Endothelial cell of umbilical vein (primary cell): ENCODE results near the gene FOXO6. TPM values are rescaled to one million over a fixed set of nuclear protein-coding genes. Genes with fewer than 3 reads are reported as not detected.

Source experiments
- BruUV-seq: library from RNA; stranded (reverse); fragments of 400-500 nt; replicated peaks from 2 replicates; lab custom pipeline; 2021; lab: Mats Ljungman, UMichigan
- CTCF ChIA-PET: fragments of 300-600, 350-600 bp; sonication (Branson Sonifier 250); formaldehyde crosslinking; loops from one replicate; lab custom pipeline; 2021; ENCODE audit warnings: antibody characterized with exemption, inconsistent platforms; lab: Charles Lee
- POLR2A ChIA-PET: fragments of 300-600, 350-600 bp; sonication (Branson Sonifier 250); formaldehyde crosslinking; loops from one replicate; lab custom pipeline; 2021; ENCODE audit warnings: antibody characterized with exemption, inconsistent platforms; lab: Charles Lee
- DNase-seq: peaks from one replicate; pipeline ENCODE4 v3.0.0-alpha.2; 2011; ENCODE audit warnings: low read depth, low spot score
- FAIRE-seq: peaks from 2 replicates; lab custom pipeline; 2011; peaks lifted over from hg19 to GRCh38; lab: Jason Lieb, UNC
- H2AFZ ChIP-seq: 2 replicates; pipeline ENCODE4 v1.6.0; 2012; ENCODE audit warnings: low read depth, low read length, control low read depth, inconsistent platforms
- H3K27ac ChIP-seq: 2 replicates; pipeline ENCODE4 v1.5.1; 2011; ENCODE audit warnings: low read depth, mild to moderate bottlenecking, control low read depth, low read length, moderate library complexity; ENCODE audit not compliant: insufficient read depth
- H3K27me3 ChIP-seq, 2 experiments: 2 replicates each; pipeline versions ENCODE4 v1.6.0 to v1.6.1; 2011; ENCODE audit warnings: low read length in 2 of 2, mixed read lengths in 1 of 2; ENCODE audit not compliant: control insufficient read depth in 2 of 2, insufficient read depth in 2 of 2
- H3K36me3 ChIP-seq, 2 experiments: 2 replicates in 1 of 2; 3 replicates in 1 of 2; pipeline ENCODE4 v1.5.1; 2011; ENCODE audit warnings: low read length in 2 of 2, mild to moderate bottlenecking in 1 of 2, moderate library complexity in 1 of 2; ENCODE audit not compliant: control insufficient read depth in 2 of 2, insufficient read depth in 2 of 2; ENCODE audit errors: extremely low read depth in 1 of 2
- H3K4me1 ChIP-seq: 3 replicates; pipeline ENCODE4 v1.5.1; 2011; ENCODE audit warnings: mild to moderate bottlenecking, low read length; ENCODE audit not compliant: control insufficient read depth, insufficient read depth; ENCODE audit errors: extremely low read depth
- H3K4me2 ChIP-seq: 2 replicates; pipeline ENCODE4 v1.6.1; 2011; ENCODE audit warnings: low read length, control low read depth, mixed read lengths; ENCODE audit not compliant: insufficient read depth
- H3K4me3 ChIP-seq, 3 experiments: fragments of 200-600 bp in 1 of 3; sonication (generic), shearing (Covaris generic) in 1 of 3; replicated peaks in 1 of 3; 2 replicates each; pipeline ENCODE4 v1.5.1; 2011 to 2016; ENCODE audit warnings: control low read depth in 3 of 3, low read length in 3 of 3, mild to moderate bottlenecking in 2 of 3, inconsistent platforms in 1 of 3, low read depth in 1 of 3, moderate library complexity in 1 of 3; ENCODE audit not compliant: insufficient read depth in 1 of 3
- H3K79me2 ChIP-seq: 2 replicates; pipeline ENCODE4 v1.6.0; 2012; ENCODE audit warnings: low read length, inconsistent platforms; ENCODE audit not compliant: control insufficient read depth, insufficient read depth
- H3K9ac ChIP-seq: replicated peaks from 2 replicates; pipeline ENCODE3; 2011; ENCODE audit warnings: low read length, control low read depth; ENCODE audit not compliant: insufficient read depth; ENCODE audit errors: extremely low read depth
- H3K9me1 ChIP-seq: replicated peaks from 3 replicates; pipeline ENCODE4 v1.6.0; 2011; ENCODE audit warnings: mild to moderate bottlenecking, low read length; ENCODE audit not compliant: control insufficient read depth, insufficient read depth; ENCODE audit errors: extremely low read depth
- H3K9me3 ChIP-seq: replicated peaks from 2 replicates; pipeline ENCODE4 v1.5.1; 2012; ENCODE audit warnings: low read length, inconsistent platforms; ENCODE audit not compliant: control insufficient read depth, insufficient read depth
- H4K20me1 ChIP-seq: replicated peaks from 2 replicates; pipeline ENCODE3; 2011; ENCODE audit warnings: mild to moderate bottlenecking, low read length; ENCODE audit not compliant: control insufficient read depth, insufficient read depth; ENCODE audit errors: extremely low read depth
- EZH2 ChIP-seq: IDR thresholded peaks from 2 replicates; pipeline ENCODE4 v1.6.1; 2012; ENCODE audit warnings: borderline replicate concordance, low read depth, mild to moderate bottlenecking, moderate library complexity, low read length, inconsistent platforms; ENCODE audit not compliant: severe bottlenecking
- FOS ChIP-seq: IDR thresholded peaks from 2 replicates; pipeline ENCODE4 v1.6.1; 2011; ENCODE audit warnings: mild to moderate bottlenecking, low read length, moderate library complexity, borderline replicate concordance; ENCODE audit not compliant: insufficient read depth
- GATA2 ChIP-seq: IDR thresholded peaks from 2 replicates; pipeline ENCODE4 v1.7.0; 2011; ENCODE audit warnings: low read depth, mild to moderate bottlenecking, moderate library complexity, mixed read lengths, low read length; ENCODE audit not compliant: insufficient read length, insufficient read depth
- JUN ChIP-seq: IDR thresholded peaks from 2 replicates; pipeline ENCODE4 v1.6.1; 2011; ENCODE audit warnings: borderline replicate concordance, low read depth; ENCODE audit not compliant: insufficient read length, insufficient read depth
- MYC ChIP-seq: IDR thresholded peaks from one replicate; pipeline ENCODE4 v1.6.1; 2011; ENCODE audit warnings: mild to moderate bottlenecking, low read depth, low read length
- POLR2A ChIP-seq: IDR thresholded peaks from 2 replicates; pipeline ENCODE4 v1.6.1; 2012; ENCODE audit warnings: low read depth, mild to moderate bottlenecking, control low read depth, low read length
- POLR2AphosphoS5 ChIP-seq: IDR thresholded peaks from 2 replicates; pipeline ENCODE4 v1.6.1; 2012; ENCODE audit warnings: low read depth, mild to moderate bottlenecking, control low read depth, low read length, moderate library complexity; ENCODE audit not compliant: insufficient read depth
- dilution Hi-C: fragments of 300-500 bp; cut with MboI; formaldehyde crosslinking; loops from one replicate; pipeline ENCODE4 v1.15.0; 2019; ENCODE audit warnings: low sequenced_read_pairs; ENCODE audit not compliant: extremely low pct_ligation_motif_present
- intact Hi-C: fragments of 100-400 bp; cut with micrococcal nuclease; formaldehyde crosslinking; loops from one replicate; pipeline ENCODE4 v1.10.0; 2022
- polyA plus RNA-seq, 4 experiments: library from polyadenylated mRNA; depleted of rRNA in 3 of 4; stranded (reverse) in 3 of 4; unstranded in 1 of 4; fragments of >200 nt; gene quantifications; 2 replicates each; pipeline versions ENCODE4 v1.2.1 to v1.2.3, GENCODE V29; 2011 to 2012; ENCODE audit warnings: missing spikeins in 1 of 4
- total RNA-seq: library from RNA; stranded (reverse); gene quantifications from 2 replicates; pipeline ENCODE4 v1.2.3, GENCODE V29; 2021
- TF ChIP-seq, protein P1 (sequence below), 2 donors: IDR thresholded peaks; 1 replicate in 1 of 2; 2 replicates in 1 of 2; pipeline ENCODE4 v1.5.1; 2011; ENCODE audit warnings: low read length in 2 of 2, mild to moderate bottlenecking in 2 of 2, moderate library complexity in 2 of 2, control low read depth in 1 of 2, inconsistent platforms in 1 of 2, low read depth in 1 of 2; ENCODE audit not compliant: insufficient read depth in 1 of 2; ENCODE audit errors: extremely low read depth in 1 of 2
- TF ChIP-seq, protein P2 (sequence below): IDR thresholded peaks from 2 replicates; pipeline ENCODE4 v1.6.1; 2011; ENCODE audit not compliant: insufficient read depth, insufficient read length

The FOXO6 gene
- total and polyA plus RNA-seq, 2 donors (not counting 3 experiments of a cell fraction or from before 2014, with no cell fraction given): 0.04 to 0.38 TPM

DNA sequence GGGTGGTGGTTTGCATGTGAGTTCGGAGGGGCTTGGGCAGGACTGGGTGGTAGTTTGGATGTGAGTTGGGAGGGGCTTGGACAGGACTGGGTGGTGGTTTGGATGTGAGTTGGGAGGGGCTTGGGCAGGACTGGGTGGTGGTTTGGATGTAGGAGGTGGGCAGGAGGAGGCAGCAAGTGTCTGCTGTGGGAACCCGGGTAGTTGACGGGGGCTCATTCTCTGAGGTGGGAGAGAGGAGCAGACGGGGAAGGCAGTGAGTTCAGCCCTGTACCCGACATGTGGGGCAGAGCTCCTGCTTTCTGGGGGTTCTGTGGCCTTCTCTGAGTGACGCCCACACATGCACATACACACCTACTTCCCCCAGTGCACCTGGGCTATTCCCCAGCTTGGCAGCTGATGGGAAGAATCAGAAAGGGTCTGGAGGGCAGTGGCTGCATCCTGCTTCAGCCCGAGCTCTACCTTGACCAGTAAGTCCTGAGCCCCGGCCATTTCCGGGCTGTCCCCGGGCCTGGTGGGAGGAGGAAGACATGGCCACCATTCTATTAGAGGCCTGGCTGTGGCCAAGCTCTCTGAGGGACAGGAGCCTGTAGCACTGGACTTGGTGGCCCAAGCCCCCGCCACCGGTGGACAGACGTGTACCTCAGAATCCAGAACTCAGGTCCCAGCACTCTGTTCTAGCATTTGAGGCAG lies 65.1 kb downstream of the FOXO6 start:
- BruUV-seq: no TSS peak
- dilution Hi-C loops (no loop called here), intact Hi-C loops (no loop called here)
- Histone ChIP-seq H3K9ac (no peak overlapping the region), H2AFZ (no peak overlapping the region), H3K27me3 (no peaks in the 10 kb centered on the region), H4K20me1 (no peaks in the 10 kb centered on the region), H3K4me2 (no peak overlapping the region), H3K27ac (no peak overlapping the region), H3K4me1 (peaks cover 12% of the 10 kb centered on the region), H3K4me3 (no peak overlapping the region), H3K36me3 (no peaks in the 10 kb centered on the region), H3K9me1 (no peaks in the 10 kb centered on the region), H3K79me2 (no peaks in the 10 kb centered on the region), H3K9me3 (no peaks in the 10 kb centered on the region)
- no peak for FAIRE-seq
- TF ChIP-seq GATA2 (no peak), EZH2 (no peak)
- ChIA-PET POLR2A (no interaction called here), CTCF (no interaction called here)
- DNase-seq: no peak

DNA sequence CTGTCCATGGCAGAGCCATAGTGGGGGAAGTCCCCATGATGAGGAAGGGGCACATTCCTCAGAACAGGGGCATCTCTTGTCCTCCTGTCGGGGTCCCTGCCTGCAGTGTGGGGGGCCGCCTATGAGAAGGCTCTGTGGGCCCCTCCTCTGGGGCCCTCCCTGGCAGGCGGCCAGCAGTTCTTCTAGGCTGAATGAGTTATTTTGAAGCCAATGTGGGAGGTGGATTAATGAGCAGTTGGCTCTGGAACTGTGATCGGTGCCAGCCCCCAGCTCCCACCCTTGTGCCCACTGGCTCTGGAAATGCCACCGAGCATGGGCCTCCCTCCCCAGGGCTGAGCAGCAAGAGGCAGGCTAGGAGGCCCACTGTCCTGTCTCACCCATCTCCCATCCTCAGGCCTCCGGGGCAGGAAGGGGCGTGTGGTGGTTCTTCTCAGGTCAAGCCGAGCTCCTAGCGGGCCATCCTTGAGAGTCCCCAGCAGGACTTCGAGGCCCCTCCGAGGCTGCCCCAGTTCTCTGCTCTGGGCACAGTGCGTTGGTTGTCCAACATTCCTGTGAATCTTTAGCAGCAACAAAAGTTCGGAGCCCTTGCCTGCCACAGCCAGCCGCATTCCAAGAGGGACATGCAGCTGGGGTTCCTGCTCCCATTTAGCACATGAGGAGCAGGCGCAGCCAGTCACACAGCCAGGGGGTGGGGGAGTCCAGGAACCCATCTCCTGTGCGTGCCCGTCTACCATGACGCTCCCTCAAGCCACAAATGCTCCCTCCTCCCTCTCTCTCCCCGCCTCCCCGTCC lies 66.1 kb downstream of the FOXO6 start:
- ChIA-PET CTCF (interaction anchor here (1.0 kb wide), 1 partner anchor 9 kb away, joined by 4 read pairs; no protein-coding TSS in a partner anchor), POLR2A (no interaction called here)
- DNase-seq (no peak), FAIRE-seq (no peak)
- H3K27ac ChIP-seq: no peak overlapping the region
- dilution Hi-C loops: no loop called here
- H3K9me3 ChIP-seq: no peaks in the 10 kb centered on the region
- H3K4me2 ChIP-seq: no peak overlapping the region
- no peaks in the 10 kb centered on the region for H3K79me2 ChIP-seq
- BruUV-seq: no TSS peak
- H3K4me1 ChIP-seq: peaks cover 15% of the 10 kb centered on the region
- H3K27me3 ChIP-seq: no peaks in the 10 kb centered on the region
- intact Hi-C loops: no loop called here
- H3K9ac ChIP-seq: no peak overlapping the region
- H3K9me1 ChIP-seq: no peaks in the 10 kb centered on the region
- TF ChIP-seq JUN (no peak), POLR2A (no peak), MYC (no peak), GATA2 (no peak), EZH2 (no peak), POLR2AphosphoS5 (no peak), FOS (no peak)
- TF ChIP-seq, protein P1, sequence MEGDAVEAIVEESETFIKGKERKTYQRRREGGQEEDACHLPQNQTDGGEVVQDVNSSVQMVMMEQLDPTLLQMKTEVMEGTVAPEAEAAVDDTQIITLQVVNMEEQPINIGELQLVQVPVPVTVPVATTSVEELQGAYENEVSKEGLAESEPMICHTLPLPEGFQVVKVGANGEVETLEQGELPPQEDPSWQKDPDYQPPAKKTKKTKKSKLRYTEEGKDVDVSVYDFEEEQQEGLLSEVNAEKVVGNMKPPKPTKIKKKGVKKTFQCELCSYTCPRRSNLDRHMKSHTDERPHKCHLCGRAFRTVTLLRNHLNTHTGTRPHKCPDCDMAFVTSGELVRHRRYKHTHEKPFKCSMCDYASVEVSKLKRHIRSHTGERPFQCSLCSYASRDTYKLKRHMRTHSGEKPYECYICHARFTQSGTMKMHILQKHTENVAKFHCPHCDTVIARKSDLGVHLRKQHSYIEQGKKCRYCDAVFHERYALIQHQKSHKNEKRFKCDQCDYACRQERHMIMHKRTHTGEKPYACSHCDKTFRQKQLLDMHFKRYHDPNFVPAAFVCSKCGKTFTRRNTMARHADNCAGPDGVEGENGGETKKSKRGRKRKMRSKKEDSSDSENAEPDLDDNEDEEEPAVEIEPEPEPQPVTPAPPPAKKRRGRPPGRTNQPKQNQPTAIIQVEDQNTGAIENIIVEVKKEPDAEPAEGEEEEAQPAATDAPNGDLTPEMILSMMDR (IDR thresholded peaks at IDR 0.05; ENCODE audit: extremely low read depth in 1 of 2, insufficient read depth in 1 of 2, low read depth in 1 of 2, low read length in 2 of 2): no peak
- TF ChIP-seq, protein P2, sequence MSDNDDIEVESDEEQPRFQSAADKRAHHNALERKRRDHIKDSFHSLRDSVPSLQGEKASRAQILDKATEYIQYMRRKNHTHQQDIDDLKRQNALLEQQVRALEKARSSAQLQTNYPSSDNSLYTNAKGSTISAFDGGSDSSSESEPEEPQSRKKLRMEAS: no peak
- no peak overlapping the region for H2AFZ ChIP-seq
- no peaks in the 10 kb centered on the region for H4K20me1 ChIP-seq
- H3K36me3 ChIP-seq: no peaks in the 10 kb centered on the region
- no peak overlapping the region for H3K4me3 ChIP-seq
